T-helper 1 cell treated with Interleukin-12 subunit alpha and Interleukin-12 subunit beta and Interleukin-4 antibody, amounts not matched to agents 30 μg/mL and 1 μg/mL, for 36 hours (primary cell): ENCODE results near the gene SIAH3.
"Not testable (repeated sequence)": the region's sequence is repeated elsewhere in the genome, so short reads cannot be mapped to it uniquely, and the experiment has no call there.

Source experiments
- H3K27ac Mint-ChIP-seq: one replicate; pipeline ENCODE4 v1.8.0; 2021; ENCODE audit warnings: mild to moderate bottlenecking, mixed read lengths
- H3K27me3 Mint-ChIP-seq: one replicate; pipeline ENCODE4 v1.8.0; 2021; ENCODE audit warnings: low read depth, mixed read lengths
- H3K36me3 Mint-ChIP-seq: one replicate; pipeline ENCODE4 v1.8.0; 2021; ENCODE audit warnings: low read depth, mixed read lengths
- H3K4me1 Mint-ChIP-seq: one replicate; pipeline ENCODE4 v1.8.0; 2021; ENCODE audit warnings: low read depth, mixed read lengths
- H3K4me3 Mint-ChIP-seq: one replicate; pipeline ENCODE4 v1.8.0; 2021; ENCODE audit warnings: mild to moderate bottlenecking, moderate library complexity, mixed read lengths
- H3K9me3 Mint-ChIP-seq: one replicate; pipeline ENCODE4 v1.8.0; 2021; ENCODE audit warnings: mixed read lengths

The SIAH3 gene

DNA sequence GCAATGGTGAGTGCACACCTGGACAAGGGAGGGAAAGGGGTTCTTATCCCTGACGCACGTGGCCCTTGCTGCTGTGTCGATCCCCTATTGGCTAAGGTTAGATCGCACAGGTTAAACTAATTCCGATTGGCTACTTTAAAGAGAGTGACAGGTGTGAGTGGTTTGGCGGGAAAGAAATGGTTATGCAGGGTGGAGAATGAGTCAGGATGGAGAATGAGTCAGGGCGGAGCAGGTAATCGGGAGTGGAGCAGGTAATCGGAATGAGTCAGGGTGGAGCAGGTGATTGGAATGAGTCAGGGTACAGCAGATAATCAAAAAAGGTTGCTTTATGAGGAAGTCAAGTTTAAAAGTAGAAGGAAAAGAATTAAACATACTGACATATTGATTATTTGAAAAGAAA is 24.4 kb upstream of the SIAH3 start:
- peaks cover 5% of the 10 kb centered on the region for H3K27me3 Mint-ChIP-seq
- no peaks in the 10 kb centered on the region for H3K9me3 Mint-ChIP-seq
- no peak overlapping the region for H3K27ac Mint-ChIP-seq
- no peaks in the 10 kb centered on the region for H3K4me1 Mint-ChIP-seq
- no peaks in the 10 kb centered on the region for H3K36me3 Mint-ChIP-seq
- H3K4me3 Mint-ChIP-seq, result no peak overlapping the region

DNA sequence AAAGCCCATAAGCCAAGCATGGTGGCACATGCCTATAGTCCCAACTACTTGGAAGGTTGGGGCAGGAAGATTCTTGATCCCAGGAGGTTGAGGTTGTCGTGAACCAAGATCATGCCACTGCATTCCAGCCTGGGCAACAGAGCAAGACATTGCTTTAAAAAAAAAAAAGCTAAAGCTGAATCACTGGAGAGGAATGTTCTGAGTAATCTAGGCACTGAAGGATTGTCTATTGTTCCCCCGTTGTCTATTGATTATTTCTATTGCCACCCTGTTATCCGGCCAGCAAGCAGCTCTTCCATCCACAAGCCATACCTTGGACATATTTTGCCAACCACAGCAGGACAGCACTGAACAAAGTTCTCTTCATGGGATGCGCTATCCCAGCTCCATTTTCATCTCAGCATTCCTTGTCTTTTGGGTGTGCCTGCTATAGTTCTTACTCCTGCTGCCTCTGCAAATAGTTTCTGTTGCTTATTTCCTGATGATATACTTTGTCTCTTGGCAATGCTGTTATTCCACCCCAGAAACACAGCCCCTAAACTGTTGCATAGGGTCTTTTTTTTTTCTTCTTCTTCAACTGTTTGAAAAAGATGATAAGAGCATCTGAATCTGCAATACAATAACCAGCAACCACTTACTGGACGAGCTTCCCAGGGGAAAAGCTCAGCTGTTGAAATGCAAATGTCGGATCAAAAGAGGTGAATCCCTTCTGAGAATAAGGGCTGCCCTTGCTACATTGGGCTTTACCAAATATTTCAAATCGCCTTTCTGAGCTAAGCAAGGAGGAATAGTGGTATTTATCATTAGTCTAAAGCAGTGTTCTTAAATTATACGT is 22.2 kb upstream of the SIAH3 start:
- H3K36me3 Mint-ChIP-seq, result no peaks in the 10 kb centered on the region
- no peak overlapping the region for H3K4me3 Mint-ChIP-seq
- H3K27ac Mint-ChIP-seq, result no peak overlapping the region
- H3K27me3 Mint-ChIP-seq, result no peaks in the 10 kb centered on the region
- H3K4me1 Mint-ChIP-seq, result no peaks in the 10 kb centered on the region
- no peaks in the 10 kb centered on the region for H3K9me3 Mint-ChIP-seq

DNA sequence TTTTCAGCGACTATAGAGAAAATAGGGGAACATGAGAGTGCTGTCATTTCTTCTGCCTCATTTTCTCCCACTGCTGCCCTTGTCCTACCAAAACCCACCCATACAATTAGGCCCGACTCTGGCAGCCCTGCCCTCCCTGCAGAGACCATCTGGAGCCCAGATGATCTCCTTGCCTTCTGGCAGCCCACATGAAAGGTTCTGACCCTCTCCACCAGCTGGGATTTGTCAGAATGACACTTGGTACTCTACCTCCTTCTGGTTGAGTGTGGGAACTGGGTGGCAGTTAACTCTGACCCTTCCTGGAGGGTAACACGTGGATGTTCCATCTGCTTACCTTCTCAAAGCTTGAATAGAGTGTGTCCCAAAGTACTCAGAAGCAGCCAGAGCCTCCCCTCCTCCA is 21.0 kb upstream of the SIAH3 start:
- Mint-ChIP-seq H3K4me3 (no peak overlapping the region), H3K27ac (no peak overlapping the region), H3K27me3 (no peaks in the 10 kb centered on the region), H3K36me3 (no peaks in the 10 kb centered on the region), H3K4me1 (no peaks in the 10 kb centered on the region), H3K9me3 (no peaks in the 10 kb centered on the region)

DNA sequence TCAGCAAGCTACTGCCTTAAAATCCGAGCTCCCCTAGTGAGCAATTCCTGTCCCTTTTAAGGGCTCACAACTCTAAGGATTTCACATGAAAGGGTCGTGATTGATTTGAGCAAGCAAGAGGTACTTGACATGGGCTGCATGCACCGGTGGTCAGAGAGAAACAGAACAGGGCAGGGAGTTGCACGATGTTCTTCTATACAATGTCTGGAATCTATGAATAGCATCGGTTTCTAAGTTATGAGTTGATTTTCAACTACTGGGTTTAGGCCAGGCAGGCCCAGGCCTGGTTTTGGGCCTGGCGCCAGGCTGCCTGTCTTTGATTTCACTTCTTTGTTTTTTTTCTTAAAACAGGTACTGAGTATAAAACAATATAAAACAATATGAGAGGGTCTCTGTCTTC is 19.6 kb upstream of the SIAH3 start:
- not testable (repeated sequence) for H3K27ac Mint-ChIP-seq, H3K36me3 Mint-ChIP-seq, H3K4me1 Mint-ChIP-seq, H3K27me3 Mint-ChIP-seq, H3K9me3 Mint-ChIP-seq, H3K4me3 Mint-ChIP-seq

DNA sequence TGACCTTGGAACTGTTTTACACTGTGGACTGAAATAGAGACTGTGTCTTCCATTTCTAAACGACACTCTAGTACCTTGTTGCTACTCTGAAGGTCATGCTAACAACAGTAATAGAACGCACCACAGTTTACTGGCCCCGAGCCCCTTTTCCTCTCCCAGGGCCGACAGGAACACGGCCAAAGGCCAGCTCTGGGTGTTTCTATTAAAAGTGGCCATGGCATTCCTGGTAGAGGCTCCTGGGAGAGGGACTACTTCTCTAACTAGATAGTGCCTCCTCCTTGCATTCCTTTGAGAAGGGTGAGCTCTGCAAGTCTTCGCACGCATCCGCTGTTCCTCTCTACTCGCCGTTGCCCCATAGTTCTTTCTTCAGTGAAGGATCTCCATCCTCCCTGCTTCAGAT is 18.7 kb upstream of the SIAH3 start:
- Mint-ChIP-seq H3K4me1 (no peaks in the 10 kb centered on the region), H3K9me3 (no peaks in the 10 kb centered on the region), H3K27me3 (no peaks in the 10 kb centered on the region), H3K36me3 (no peaks in the 10 kb centered on the region), H3K27ac (no peak overlapping the region), H3K4me3 (no peak overlapping the region)

DNA sequence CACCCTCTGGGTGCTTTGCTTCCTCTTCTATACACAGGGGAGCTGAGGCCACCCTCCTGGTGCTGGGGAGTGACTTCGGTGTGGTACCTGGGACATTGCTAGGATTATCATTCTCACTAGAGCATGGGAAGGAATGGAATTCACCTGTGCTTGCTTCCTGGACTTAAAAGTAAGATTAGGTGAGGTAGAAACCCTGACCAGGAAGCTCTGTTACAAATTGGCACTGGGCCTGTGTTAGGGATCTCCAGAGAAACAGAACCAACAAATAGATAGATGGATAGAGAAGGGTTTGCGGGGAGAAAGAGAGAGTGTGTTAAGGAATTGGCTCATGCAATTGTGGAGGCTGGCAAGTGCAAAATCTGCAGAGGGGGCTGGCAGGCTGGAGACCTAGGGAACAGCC is 13.9 kb upstream of the SIAH3 start:
- no peaks in the 10 kb centered on the region for H3K9me3 Mint-ChIP-seq
- H3K27me3 Mint-ChIP-seq, result peaks cover 13% of the 10 kb centered on the region
- no peak overlapping the region for H3K4me3 Mint-ChIP-seq
- H3K4me1 Mint-ChIP-seq, result no peaks in the 10 kb centered on the region
- H3K27ac Mint-ChIP-seq, result no peak overlapping the region
- H3K36me3 Mint-ChIP-seq, result no peaks in the 10 kb centered on the region

DNA sequence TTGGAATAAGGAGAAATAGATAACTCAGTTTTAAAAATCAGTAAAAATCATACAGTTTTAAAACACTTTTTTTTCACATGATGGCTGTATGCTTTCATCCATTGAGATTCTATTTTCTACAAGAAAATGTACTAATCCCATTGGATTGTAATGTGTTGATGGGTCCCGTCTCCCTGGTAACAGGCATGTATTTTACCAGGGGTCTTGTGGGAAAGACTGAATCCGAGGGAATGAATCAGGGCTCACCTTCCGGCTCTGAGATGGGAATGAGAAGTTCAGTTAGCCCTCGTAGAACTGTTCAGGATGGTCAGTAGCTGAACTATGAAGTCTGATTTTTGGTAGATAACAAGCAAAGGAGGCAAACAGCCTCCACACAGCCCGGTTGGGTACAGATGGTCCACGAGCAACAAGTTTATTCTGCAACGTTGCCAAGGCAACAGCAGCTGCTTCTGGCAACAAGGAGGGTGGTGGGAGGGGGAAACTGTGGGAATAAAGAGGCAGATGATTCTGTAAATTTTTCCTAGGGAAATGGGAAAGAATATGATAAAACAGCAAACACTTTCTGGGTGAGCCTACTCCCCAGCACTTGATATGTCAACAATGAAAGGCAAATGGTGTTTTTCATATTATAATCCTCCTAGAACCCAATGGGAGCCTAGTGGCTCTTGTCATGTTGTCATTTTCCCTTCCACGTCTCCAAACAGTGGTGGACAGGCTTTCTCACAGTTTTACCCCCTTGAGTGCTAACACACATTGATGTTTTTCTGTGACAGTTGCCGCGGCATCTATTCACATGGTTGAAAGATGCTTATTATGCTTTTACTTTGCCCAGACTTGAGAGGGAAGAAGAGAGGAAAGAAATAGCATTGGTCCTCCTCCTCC is 12.4 kb upstream of the SIAH3 start:
- Mint-ChIP-seq H3K27ac (no peak overlapping the region), H3K9me3 (no peaks in the 10 kb centered on the region), H3K36me3 (no peaks in the 10 kb centered on the region), H3K27me3 (peaks cover 23% of the 10 kb centered on the region), H3K4me3 (no peak overlapping the region), H3K4me1 (no peaks in the 10 kb centered on the region)

DNA sequence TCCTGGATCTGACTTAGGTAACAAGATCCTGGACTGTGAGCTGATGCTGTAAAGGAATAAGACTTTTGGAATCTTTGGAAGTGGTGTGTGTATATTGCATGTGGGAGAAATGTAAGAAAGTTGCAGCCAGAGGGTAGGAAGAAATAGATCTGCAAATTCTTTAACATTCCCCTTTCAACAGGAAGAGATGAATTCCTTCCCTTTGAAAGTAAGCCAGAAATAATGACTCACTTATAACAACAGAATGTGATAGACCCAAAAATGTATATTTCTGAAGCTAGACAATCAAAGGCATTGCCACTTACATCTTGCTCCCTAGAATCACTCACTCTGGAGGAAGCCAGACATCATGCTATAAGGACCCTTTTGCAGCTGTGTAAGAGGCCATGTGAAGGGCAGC is 9.8 kb upstream of the SIAH3 start:
- H3K36me3 Mint-ChIP-seq, result no peaks in the 10 kb centered on the region
- H3K27me3 Mint-ChIP-seq, result peaks cover 32% of the 10 kb centered on the region
- no peaks in the 10 kb centered on the region for H3K9me3 Mint-ChIP-seq
- no peak overlapping the region for H3K4me3 Mint-ChIP-seq
- no peaks in the 10 kb centered on the region for H3K4me1 Mint-ChIP-seq
- H3K27ac Mint-ChIP-seq, result no peak overlapping the region

DNA sequence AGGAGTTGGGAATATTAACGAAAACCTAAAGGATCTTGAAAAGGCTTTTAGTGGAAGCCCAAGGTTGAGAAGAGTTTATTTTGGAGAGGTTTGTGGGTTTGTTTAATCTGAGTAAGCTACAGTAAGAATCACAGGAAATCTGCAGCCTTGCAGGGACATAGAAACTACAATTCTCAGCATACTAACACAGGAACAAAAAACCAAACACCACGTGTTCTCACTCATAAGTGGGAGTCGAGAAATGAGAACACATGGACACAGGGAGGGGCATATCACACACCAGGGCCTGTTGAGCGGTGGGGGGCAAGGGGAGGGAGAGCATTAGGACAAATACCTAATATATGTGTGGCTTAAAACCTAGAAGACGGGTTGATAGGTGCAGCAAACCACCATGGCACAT is 8.7 kb upstream of the SIAH3 start:
- Mint-ChIP-seq H3K9me3 (no peaks in the 10 kb centered on the region), H3K27ac (no peak overlapping the region), H3K4me1 (no peaks in the 10 kb centered on the region), H3K36me3 (no peaks in the 10 kb centered on the region), H3K27me3 (peaks cover 36% of the 10 kb centered on the region), H3K4me3 (no peak overlapping the region)

DNA sequence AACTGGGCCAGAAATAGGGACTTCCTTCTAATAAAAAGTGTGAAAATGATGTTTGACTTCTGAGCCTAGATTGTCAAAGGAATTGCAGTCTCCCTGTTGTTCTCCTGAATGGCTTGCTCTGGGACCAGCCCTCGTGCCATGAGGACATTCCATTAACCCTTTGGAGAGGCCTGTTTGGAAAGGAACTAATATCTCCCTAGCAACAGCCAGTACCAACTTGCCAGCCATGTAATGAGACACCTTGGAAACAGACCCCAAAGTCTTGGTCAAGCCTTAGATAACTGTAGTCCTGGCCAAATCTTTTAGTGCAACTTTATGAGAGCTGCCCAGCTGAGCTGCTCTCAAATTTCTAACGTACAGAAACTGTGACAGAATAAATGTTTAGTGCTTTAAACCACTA is 8.2 kb upstream of the SIAH3 start:
- Mint-ChIP-seq H3K9me3 (peaks cover 2% of the 10 kb centered on the region), H3K4me3 (no peak overlapping the region), H3K36me3 (no peaks in the 10 kb centered on the region), H3K27ac (no peak overlapping the region), H3K27me3 (peaks cover 38% of the 10 kb centered on the region), H3K4me1 (no peaks in the 10 kb centered on the region)

DNA sequence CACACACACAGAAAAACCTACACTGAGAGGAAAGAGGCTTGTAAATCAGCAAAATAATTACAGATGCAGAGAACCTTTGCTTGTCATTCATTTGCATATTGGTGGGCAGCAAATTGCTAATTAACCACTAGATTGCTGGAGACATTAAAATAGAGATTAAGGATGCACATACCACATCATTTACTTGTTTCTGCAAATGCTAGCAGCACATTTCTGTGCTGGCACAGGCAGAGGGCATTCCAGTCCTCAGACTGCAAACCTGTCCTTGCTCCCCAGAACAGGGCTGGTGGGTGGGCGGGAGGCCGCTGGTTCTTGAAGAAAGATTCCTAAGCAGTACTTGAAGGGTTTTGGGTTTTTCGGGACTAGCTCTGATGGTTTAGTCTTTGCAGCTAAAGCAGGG is 941 bp upstream of the SIAH3 start:
- peaks cover 31% of the 10 kb centered on the region for H3K4me1 Mint-ChIP-seq
- H3K4me3 Mint-ChIP-seq, result no peak overlapping the region
- peaks cover 71% of the 10 kb centered on the region for H3K27me3 Mint-ChIP-seq
- peaks cover 11% of the 10 kb centered on the region for H3K9me3 Mint-ChIP-seq
- no peaks in the 10 kb centered on the region for H3K36me3 Mint-ChIP-seq
- H3K27ac Mint-ChIP-seq, result no peak overlapping the region

DNA sequence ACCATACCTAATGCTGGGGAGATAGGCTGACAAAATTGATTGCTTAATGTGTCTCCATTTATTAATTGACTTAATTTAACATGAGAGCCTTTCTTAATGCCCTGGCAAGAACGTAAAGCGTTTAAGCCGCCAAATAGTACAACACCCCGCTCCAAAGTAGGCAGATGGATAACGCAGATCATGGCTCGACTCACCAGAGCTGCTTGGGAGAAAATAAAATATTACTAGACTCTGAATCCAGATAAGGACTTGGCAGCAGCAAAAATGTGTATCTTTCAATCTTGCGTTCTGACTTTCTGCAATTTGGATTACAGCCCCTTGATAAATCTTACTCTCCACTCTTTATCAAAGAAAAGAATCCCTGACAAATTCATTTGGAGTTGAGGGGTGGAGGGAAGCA is 403 bp upstream of the SIAH3 start:
- no peak overlapping the region for H3K27ac Mint-ChIP-seq
- H3K4me1 Mint-ChIP-seq, result peaks cover 36% of the 10 kb centered on the region
- peaks cover 11% of the 10 kb centered on the region for H3K9me3 Mint-ChIP-seq
- no peaks in the 10 kb centered on the region for H3K36me3 Mint-ChIP-seq
- peaks cover 68% of the 10 kb centered on the region for H3K27me3 Mint-ChIP-seq
- no peak overlapping the region for H3K4me3 Mint-ChIP-seq

DNA sequence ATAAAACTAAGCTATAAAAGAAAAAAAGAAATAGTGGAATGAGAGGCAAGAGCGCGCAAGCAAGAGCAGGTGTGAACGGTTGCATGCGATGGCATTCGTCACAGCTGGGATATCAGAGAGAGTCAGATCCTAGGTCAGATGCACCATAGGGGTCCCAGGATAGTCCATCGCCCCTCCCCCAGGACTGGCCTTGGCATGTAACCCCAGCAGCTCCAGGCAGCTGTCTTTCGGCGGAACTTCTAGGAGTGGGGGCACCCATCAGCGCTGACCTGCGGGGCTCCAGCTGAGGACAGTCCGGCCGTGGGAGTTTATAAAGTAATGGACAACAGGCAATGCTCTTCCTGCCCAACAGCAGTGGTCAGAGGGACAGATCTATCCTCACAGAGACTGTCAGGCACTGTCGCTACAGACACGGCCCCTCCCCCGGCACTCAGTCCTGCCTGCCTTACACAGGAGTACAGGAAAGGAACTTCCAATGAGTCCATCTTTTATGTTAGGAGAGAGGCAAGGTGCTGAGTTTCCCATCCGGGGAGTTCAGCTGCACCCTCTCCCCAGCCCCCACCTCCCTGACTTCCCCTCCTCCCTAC is 1.4 kb downstream of the SIAH3 start:
- Mint-ChIP-seq H3K27ac (no peak overlapping the region), H3K36me3 (no peaks in the 10 kb centered on the region), H3K4me1 (peaks cover 36% of the 10 kb centered on the region), H3K9me3 (peaks cover 11% of the 10 kb centered on the region), H3K27me3 (peaks cover 60% of the 10 kb centered on the region), H3K4me3 (peak overlapping the region; percentile 84)

DNA sequence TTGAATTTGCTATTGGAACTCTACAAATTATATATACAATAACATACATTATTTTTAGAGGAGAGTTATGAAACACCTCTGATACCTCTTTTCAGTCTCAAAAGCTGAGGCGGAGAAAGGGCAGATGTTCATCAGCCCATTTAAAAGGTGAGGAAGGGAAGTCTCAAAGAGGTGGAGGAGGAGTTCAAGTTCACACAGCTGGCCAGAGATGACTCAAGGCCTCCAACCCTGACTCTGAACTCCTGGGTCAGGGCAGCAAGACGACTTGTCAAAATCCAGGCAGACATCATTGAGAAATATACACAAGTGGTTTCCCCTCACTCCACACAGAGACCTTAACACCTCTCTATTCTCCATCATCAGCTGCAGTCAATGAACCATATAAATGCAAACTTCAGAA is 2.1 kb downstream of the SIAH3 start:
- H3K4me1 Mint-ChIP-seq, result peaks cover 36% of the 10 kb centered on the region

More for the DNA sequence above, 2.1 kb downstream of the SIAH3 start:
- H3K4me3 Mint-ChIP-seq, result peak overlapping the region; percentile 9
- H3K36me3 Mint-ChIP-seq, result no peaks in the 10 kb centered on the region
- no peak overlapping the region for H3K27ac Mint-ChIP-seq
- H3K27me3 Mint-ChIP-seq, result peaks cover 55% of the 10 kb centered on the region
- H3K9me3 Mint-ChIP-seq, result peaks cover 6% of the 10 kb centered on the region
